Activated CD4-positive, alpha-beta T cell treated with anti-CD3 and anti-CD28 coated beads, Interleukin-2, amount 10 ng/mL, durations not matched to agents 7 days and 5 days (primary cell): ENCODE measurements around the gene IFIT3. TPM values are rescaled to one million over a fixed set of nuclear protein-coding genes. Genes with fewer than 3 reads are reported as not detected.

Experiments
- CTCF ChIA-PET: fragments of 350-600 bp; sonication (Branson Sonifier 250); formaldehyde crosslinking; loops from one replicate; lab custom pipeline; 2021; ENCODE audit warnings: antibody characterized with exemption; lab: Charles Lee
- POLR2A ChIA-PET: fragments of 350-600 bp; sonication (Branson Sonifier 250); formaldehyde crosslinking; loops from one replicate; lab custom pipeline; 2021; ENCODE audit warnings: antibody characterized with exemption; lab: Charles Lee
- DNase-seq: peaks from one replicate; pipeline ENCODE4 v3.0.0-alpha.2; 2020
- H3K27ac Mint-ChIP-seq: one replicate; pipeline ENCODE4 v1.8.0; 2021; ENCODE audit warnings: mild to moderate bottlenecking, moderate library complexity, mixed read lengths
- H3K27me3 Mint-ChIP-seq: one replicate; pipeline ENCODE4 v1.8.0; 2021; ENCODE audit warnings: mixed read lengths
- H3K36me3 Mint-ChIP-seq: one replicate; pipeline ENCODE4 v1.8.0; 2021; ENCODE audit warnings: low read depth, mixed read lengths
- H3K4me1 Mint-ChIP-seq: one replicate; pipeline ENCODE4 v1.8.0; 2021; ENCODE audit warnings: mixed read lengths
- H3K4me3 Mint-ChIP-seq: one replicate; pipeline ENCODE4 v1.8.0; 2021; ENCODE audit warnings: mild to moderate bottlenecking, moderate library complexity, mixed read lengths
- H3K9me3 Mint-ChIP-seq: one replicate; pipeline ENCODE4 v1.8.0; 2021; ENCODE audit warnings: mixed read lengths
- total RNA-seq, 2 experiments: library from RNA; stranded (reverse); gene quantifications; one replicate each; pipeline ENCODE4 v1.2.3, GENCODE V29; 2021

IFIT3 gene
- total RNA-seq, 2 experiments from 2014 or later = 51.1 to 55.4 TPM

DNA sequence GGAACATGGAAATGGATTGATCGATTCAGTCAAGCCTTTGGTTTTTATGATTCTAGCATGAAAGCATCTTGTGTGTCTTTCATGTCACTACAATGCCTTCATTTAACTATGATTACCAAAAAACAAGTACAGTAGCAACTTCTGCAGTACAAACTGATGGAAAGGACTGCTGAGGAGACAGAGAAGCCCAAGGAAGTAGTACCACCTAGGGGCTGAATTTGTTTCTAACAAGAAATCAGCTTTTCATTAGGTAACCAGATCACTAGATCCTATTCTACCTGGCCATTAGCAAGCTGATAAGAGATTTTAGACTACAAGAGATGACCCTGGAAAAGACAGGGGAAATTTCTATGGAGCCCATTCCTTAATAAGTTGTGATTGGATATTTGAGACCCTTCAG, 61.5 kb downstream of the IFIT3 start:
- CTCF ChIA-PET = interaction anchor here (0.6 to 2.8 kb wide), 4 partner anchors 9 to 92 kb away, joined by 3 to 9 read pairs (median 4); no protein-coding TSS in a partner anchor
- H3K4me1 Mint-ChIP-seq = peaks cover 25% of the 10 kb centered on the region
- H3K27ac Mint-ChIP-seq = no peak overlapping the region
- no peak overlapping the region for H3K4me3 Mint-ChIP-seq
- H3K36me3 Mint-ChIP-seq = peaks cover 5% of the 10 kb centered on the region
- DNase-seq = no peak
- H3K9me3 Mint-ChIP-seq = no peaks in the 10 kb centered on the region
- POLR2A ChIA-PET = no interaction called here
- H3K27me3 Mint-ChIP-seq = peaks cover 4% of the 10 kb centered on the region

Other genes with a start within 250 kb of the IFIT3 start
- not detected for gene CH25H, start 120.7 kb upstream of the IFIT3 start, total RNA-seq
- gene LIPA, start 76.2 kb upstream of the IFIT3 start, total RNA-seq = 10 to 100 TPM; 32.6 to 34.3 TPM
- gene IFIT2, start 26.0 kb upstream of the IFIT3 start, total RNA-seq = 10 to 100 TPM in 1 of 2 experiments, 1 to 10 TPM in 1; 9.9 to 10.2 TPM
- gene IFIT1B, start 50.1 kb downstream of the IFIT3 start, total RNA-seq = not detected
- 10 to 100 TPM; 42.9 to 45.0 TPM for gene IFIT1, start 64.6 kb downstream of the IFIT3 start, total RNA-seq
- 10 to 100 TPM; 39.6 to 46.3 TPM for gene IFIT5, start 86.6 kb downstream of the IFIT3 start, total RNA-seq
- gene SLC16A12, start 207.6 kb downstream of the IFIT3 start, total RNA-seq = not detected